Measurements from ENCODE around the gene NUMBL. TPM values are rescaled to one million over a fixed set of nuclear protein-coding genes. Genes with fewer than 3 reads are reported as not detected.

NUMBL gene
- total and polyA plus RNA-seq, 2 experiments from 2014 or later = 33.4 to 35.1 TPM

DNA sequence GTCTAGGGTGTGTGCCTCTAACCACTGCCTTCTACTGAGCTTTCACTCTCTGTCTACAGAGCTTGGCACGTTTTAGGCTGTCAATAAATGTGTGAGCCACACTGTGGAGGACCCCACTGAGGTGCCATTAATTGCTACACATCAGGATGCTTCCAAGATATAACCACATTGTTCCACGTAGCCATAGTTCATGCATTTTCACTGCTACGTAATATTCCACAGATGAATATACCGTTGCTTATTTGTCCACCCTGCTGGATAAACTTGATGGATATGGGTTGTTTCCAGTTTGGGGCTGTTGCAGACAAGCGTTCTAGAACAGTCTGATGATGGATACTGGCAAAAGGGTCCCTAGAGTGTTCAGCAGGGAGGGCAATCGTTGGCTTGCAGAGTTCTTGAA, 11.3 kb upstream of the NUMBL start:
- Histone ChIP-seq H4K20me1 (ENCODE audit: insufficient read depth) (no peaks in the 10 kb centered on the region), H3K4me1 (ENCODE audit: insufficient read depth) (no peaks in the 10 kb centered on the region), H3K4me3 (no peak overlapping the region), H3K4me2 (ENCODE audit: unreplicated experiment) (no peak overlapping the region), H3K79me2 (ENCODE audit: insufficient read depth) (no peaks in the 10 kb centered on the region), H3K36me3 (ENCODE audit: low read depth) (no peaks in the 10 kb centered on the region; the same call in 1 of the 2 replicates), H3K9me3 (ENCODE audit: low read depth) (no peaks in the 10 kb centered on the region), H3K27me3 (replicated peaks; ENCODE audit: insufficient read depth) (no peaks in the 10 kb centered on the region), H3K9ac (no peak overlapping the region), H3F3A (ENCODE audit: insufficient read depth) (no peaks in the 10 kb centered on the region), H2AFZ (no peak overlapping the region), H3K9me2 (ENCODE audit: insufficient read depth) (no peaks in the 10 kb centered on the region), H3K27ac (no peak overlapping the region)
- DNase-seq = no peak
- 86 to 93% methylated on average over 6 of the region's 6 CpGs for WGBS, 2 experiments (ENCODE audit: low coverage in 1 of 2, low lambda C conversion rate in 2 of 2, missing lambda C conversion rate in 2 of 2)
- in situ Hi-C loops (cut with MboI) = no loop called here
- TF ChIP-seq EZH2 (IDR thresholded peaks at IDR 0.05; ENCODE audit: insufficient read depth, poor library complexity, severe bottlenecking) = no peak

DNA sequence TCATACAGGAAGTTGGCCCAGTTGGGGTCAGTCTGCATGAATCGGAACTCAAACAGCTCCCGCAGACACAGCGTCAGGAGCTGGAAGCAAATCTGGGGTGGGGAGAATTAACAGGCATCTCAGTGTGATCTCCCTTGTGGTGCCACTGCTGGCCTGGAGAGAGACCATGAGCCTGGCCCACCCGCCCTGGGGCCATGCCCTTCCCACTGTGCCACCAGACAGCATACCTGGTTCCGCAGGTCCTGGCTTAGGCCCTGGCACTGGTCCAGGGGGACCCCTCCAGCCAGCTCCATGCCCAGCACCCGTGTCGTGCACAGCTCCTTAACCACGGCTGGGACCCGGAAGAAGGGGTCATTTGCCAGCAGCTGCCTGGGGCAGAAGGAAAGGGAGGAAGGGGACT, 9.6 kb upstream of the NUMBL start:
- DNase-seq = no peak
- H3K9me3 ChIP-seq (ENCODE audit: low read depth) = no peaks in the 10 kb centered on the region
- in situ Hi-C loops (cut with MboI) = no loop called here
- no peaks in the 10 kb centered on the region for H3K9me2 ChIP-seq (ENCODE audit: insufficient read depth)
- H3K4me3 ChIP-seq = no peak overlapping the region
- H3K27ac ChIP-seq = no peak overlapping the region
- H3K79me2 ChIP-seq (ENCODE audit: insufficient read depth) = no peaks in the 10 kb centered on the region
- no peaks in the 10 kb centered on the region; the same call in 1 of the 2 replicates for H3K36me3 ChIP-seq (ENCODE audit: low read depth)
- no peak overlapping the region for H3K9ac ChIP-seq
- H2AFZ ChIP-seq = no peak overlapping the region
- H3K4me2 ChIP-seq (ENCODE audit: unreplicated experiment) = no peak overlapping the region
- TF ChIP-seq EZH2phosphoT487 (IDR thresholded peaks at IDR 0.05; ENCODE audit: insufficient read depth, low read depth) (no peak), EZH2 (IDR thresholded peaks at IDR 0.05; ENCODE audit: insufficient read depth, poor library complexity, severe bottlenecking) (no peak)
- H3K27me3 ChIP-seq (replicated peaks; ENCODE audit: insufficient read depth) = no peaks in the 10 kb centered on the region
- no peaks in the 10 kb centered on the region for H3F3A ChIP-seq (ENCODE audit: insufficient read depth)
- WGBS, 2 experiments (ENCODE audit: low coverage in 1 of 2, low lambda C conversion rate in 2 of 2, missing lambda C conversion rate in 2 of 2) = 93 to 98% methylated on average over 9 of the region's 9 CpGs
- no peaks in the 10 kb centered on the region for H4K20me1 ChIP-seq (ENCODE audit: insufficient read depth)
- no peaks in the 10 kb centered on the region for H3K4me1 ChIP-seq (ENCODE audit: insufficient read depth)

DNA sequence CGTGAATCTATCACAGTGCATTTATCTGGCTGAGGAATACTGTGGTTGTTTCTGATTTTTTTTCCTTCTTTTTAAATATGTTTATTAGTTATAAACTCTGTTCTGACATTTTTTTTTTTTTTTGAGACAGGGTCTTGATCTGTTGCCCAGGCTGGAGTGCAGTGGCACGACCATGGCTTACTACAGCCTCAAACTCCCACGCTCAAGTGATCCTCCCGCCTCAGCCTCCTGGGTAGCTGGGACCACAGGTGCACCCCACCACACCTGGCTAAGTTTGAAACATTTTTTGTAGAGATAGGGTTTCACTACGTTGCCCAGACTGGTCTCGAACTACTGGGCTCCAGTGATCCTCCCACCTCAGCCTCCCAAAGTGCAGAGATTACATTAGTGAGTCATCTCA, 6.6 kb upstream of the NUMBL start:
- TF ChIP-seq EZH2phosphoT487 (IDR thresholded peaks at IDR 0.05; ENCODE audit: insufficient read depth, low read depth) = no peak
- no peak for TF ChIP-seq EZH2 (IDR thresholded peaks at IDR 0.05; ENCODE audit: insufficient read depth, poor library complexity, severe bottlenecking)
- no peak overlapping the region for H3K4me3 ChIP-seq
- in situ Hi-C loops (cut with MboI) = no loop called here

DNA sequence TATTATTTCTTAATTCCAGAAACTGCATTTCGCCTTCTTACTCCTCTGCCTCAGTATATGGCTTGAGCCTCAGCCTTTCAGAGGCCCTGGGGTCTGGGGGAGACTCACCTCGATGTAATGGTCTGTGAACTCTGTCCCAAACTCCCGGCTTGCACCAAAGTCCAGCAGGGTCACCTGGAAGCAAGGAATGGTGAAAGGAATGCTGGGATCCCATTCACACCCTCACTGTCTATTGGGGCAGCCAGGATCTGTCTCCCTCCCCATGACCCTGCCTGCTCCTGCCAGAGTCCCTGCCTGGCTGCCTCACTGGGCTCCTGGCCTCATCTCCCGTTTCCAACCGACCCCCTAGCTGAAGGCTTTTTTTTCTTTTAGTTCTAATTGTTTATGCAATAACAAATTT, 5.4 kb upstream of the NUMBL start:
- 80 to 85% methylated on average over 5 of the region's 5 CpGs for WGBS, 2 experiments (ENCODE audit: low coverage in 1 of 2, low lambda C conversion rate in 2 of 2, missing lambda C conversion rate in 2 of 2)
- Histone ChIP-seq H3K4me1 (ENCODE audit: insufficient read depth) (no peaks in the 10 kb centered on the region; the same call in 1 of the 2 replicates), H3K9me3 (ENCODE audit: low read depth) (no peaks in the 10 kb centered on the region), H3K27me3 (replicated peaks; ENCODE audit: insufficient read depth) (no peaks in the 10 kb centered on the region), H3F3A (ENCODE audit: insufficient read depth) (no peaks in the 10 kb centered on the region), H3K79me2 (ENCODE audit: insufficient read depth) (no peaks in the 10 kb centered on the region), H3K9ac (no peak overlapping the region), H3K4me2 (ENCODE audit: unreplicated experiment) (no peak overlapping the region), H3K36me3 (ENCODE audit: low read depth) (no peaks in the 10 kb centered on the region), H4K20me1 (ENCODE audit: insufficient read depth) (no peaks in the 10 kb centered on the region), H3K27ac (no peak overlapping the region), H2AFZ (no peak overlapping the region), H3K9me2 (ENCODE audit: insufficient read depth) (no peaks in the 10 kb centered on the region), H3K4me3 (no peak overlapping the region)
- in situ Hi-C loops (cut with MboI) = no loop called here
- no peak for DNase-seq
- TF ChIP-seq EZH2 (IDR thresholded peaks at IDR 0.05; ENCODE audit: insufficient read depth, poor library complexity, severe bottlenecking) = no peak
- no peak for TF ChIP-seq EZH2phosphoT487 (IDR thresholded peaks at IDR 0.05; ENCODE audit: insufficient read depth, low read depth)

More for the DNA sequence above, 6.6 kb upstream of the NUMBL start:
- H3K36me3 ChIP-seq (ENCODE audit: low read depth) = no peaks in the 10 kb centered on the region
- H3K4me2 ChIP-seq (ENCODE audit: unreplicated experiment) = no peak overlapping the region
- H3K27ac ChIP-seq = no peak overlapping the region
- no peaks in the 10 kb centered on the region for H3F3A ChIP-seq (ENCODE audit: insufficient read depth)
- H2AFZ ChIP-seq = no peak overlapping the region
- no peaks in the 10 kb centered on the region for H4K20me1 ChIP-seq (ENCODE audit: insufficient read depth)
- H3K9me2 ChIP-seq (ENCODE audit: insufficient read depth) = no peaks in the 10 kb centered on the region
- 91 to 92% methylated on average over 6 of the region's 6 CpGs for WGBS, 2 experiments (ENCODE audit: low coverage in 1 of 2, low lambda C conversion rate in 2 of 2, missing lambda C conversion rate in 2 of 2)
- no peaks in the 10 kb centered on the region for H3K79me2 ChIP-seq (ENCODE audit: insufficient read depth)
- no peak overlapping the region for H3K9ac ChIP-seq
- H3K9me3 ChIP-seq (ENCODE audit: low read depth) = no peaks in the 10 kb centered on the region
- no peaks in the 10 kb centered on the region for H3K27me3 ChIP-seq (replicated peaks; ENCODE audit: insufficient read depth)
- no peak for DNase-seq
- no peaks in the 10 kb centered on the region for H3K4me1 ChIP-seq (ENCODE audit: insufficient read depth)

DNA sequence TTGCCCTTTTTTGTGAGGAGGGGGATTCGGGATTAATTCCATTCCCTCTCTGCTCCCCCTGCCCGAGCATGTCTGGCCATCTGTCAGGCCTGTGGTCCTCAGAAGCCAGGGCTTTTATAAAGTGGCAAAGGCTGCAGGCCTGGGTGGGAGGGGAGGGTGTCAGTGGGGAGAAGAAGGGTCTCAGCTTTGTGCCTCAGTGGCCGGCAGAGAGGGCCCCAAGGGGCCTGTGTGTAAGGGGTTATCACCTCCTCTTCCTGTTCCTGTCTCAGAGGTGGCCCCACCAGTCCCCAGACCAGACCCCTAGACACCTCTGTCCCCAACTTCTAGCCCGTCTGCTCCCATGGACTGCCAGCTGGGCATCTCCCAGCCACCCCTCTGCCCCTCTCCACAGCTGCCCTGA, 3.4 kb upstream of the NUMBL start:
- 80 to 81% methylated on average over 4 of the region's 4 CpGs for WGBS, 2 experiments (ENCODE audit: low coverage in 1 of 2, low lambda C conversion rate in 2 of 2, missing lambda C conversion rate in 2 of 2)
- Histone ChIP-seq H3K9ac (no peak overlapping the region), H3K79me2 (ENCODE audit: insufficient read depth) (peaks cover 14% of the 10 kb centered on the region), H3K9me3 (ENCODE audit: low read depth) (no peaks in the 10 kb centered on the region), H3K36me3 (ENCODE audit: low read depth) (no peaks in the 10 kb centered on the region), H3K4me3 (no peak overlapping the region), H3K27ac (no peak overlapping the region), H3K4me2 (ENCODE audit: unreplicated experiment) (no peak overlapping the region), H2AFZ (no peak overlapping the region), H4K20me1 (ENCODE audit: insufficient read depth) (no peaks in the 10 kb centered on the region), H3K9me2 (ENCODE audit: insufficient read depth) (no peaks in the 10 kb centered on the region), H3K27me3 (replicated peaks; ENCODE audit: insufficient read depth) (no peaks in the 10 kb centered on the region), H3K4me1 (ENCODE audit: insufficient read depth) (no peaks in the 10 kb centered on the region; the same call in 1 of the 2 replicates), H3F3A (ENCODE audit: insufficient read depth) (no peaks in the 10 kb centered on the region; the same call in 1 of the 2 replicates)
- TF ChIP-seq EZH2 (IDR thresholded peaks at IDR 0.05; ENCODE audit: insufficient read depth, poor library complexity, severe bottlenecking) (no peak), EZH2phosphoT487 (IDR thresholded peaks at IDR 0.05; ENCODE audit: insufficient read depth, low read depth) (no peak)
- no peak for DNase-seq
- in situ Hi-C loops (cut with MboI) = no loop called here

All from GM23248 (cell line).